H1 (cell line): ENCODE results near the gene PGP. TPM values are rescaled to one million over a fixed set of nuclear protein-coding genes. Genes with fewer than 3 reads are reported as not detected.

Experiments used
- BACH1 ChIP-seq: IDR thresholded peaks from 2 replicates; pipeline ENCODE4 v1.6.1; 2012; ENCODE audit warnings: low read length, improper control_type of control experiment
- CHD2 ChIP-seq: IDR thresholded peaks from 2 replicates; pipeline ENCODE4 v1.6.1; 2012; ENCODE audit warnings: low read length, improper control_type of control experiment
- E2F6 ChIP-seq: IDR thresholded peaks from 2 replicates; pipeline ENCODE4 v1.6.1; 2012; ENCODE audit warnings: inconsistent platforms
- RBBP5 ChIP-seq: IDR thresholded peaks from 2 replicates; pipeline ENCODE4 v1.7.1; 2012; ENCODE audit warnings: low read depth, mild to moderate bottlenecking, inconsistent platforms, low read length, moderate library complexity, borderline replicate concordance
- RXRA ChIP-seq: IDR thresholded peaks from 2 replicates; pipeline ENCODE4 v1.6.1; 2011; ENCODE audit warnings: low read depth, mild to moderate bottlenecking, low read length, moderate library complexity; ENCODE audit not compliant: insufficient read depth
- SIN3A ChIP-seq, 2 experiments: IDR thresholded peaks in 1 of 2; conservative IDR thresholded peaks in 1 of 2; 2 replicates each; pipeline ENCODE4 v1.6.1; 2011 to 2012; ENCODE audit warnings: low read length in 2 of 2, improper control_type of control experiment in 1 of 2, low read depth in 1 of 2, mild to moderate bottlenecking in 1 of 2
- polyA plus RNA-seq, 7 experiments: library from polyadenylated mRNA; depleted of rRNA in 3 of 7; stranded (reverse) in 5 of 7; unstranded in 2 of 7; fragments of >200 nt in 5 of 7; fragments of 200-250 nt in 2 of 7; gene quantifications; 1 replicate in 5 of 7; 2 replicates in 1 of 7; 4 replicates in 1 of 7; pipeline versions ENCODE4 v1.2.1 to v1.2.3, GENCODE V29; 2011 to 2013; ENCODE audit warnings: missing spikeins in 2 of 7, mixed read lengths in 2 of 7
- total RNA-seq: library from RNA; stranded (reverse); fragmentation: NEBNext Ultra II Directional; extraction: Animal tissue kit (Norgen Biotek cat#: 25700); gene quantifications from 2 replicates; pipeline ENCODE4 v1.2.1, GENCODE V29; 2021
- TF ChIP-seq, protein P1 (sequence below): fragments of 300-600 bp; sonication (generic); IDR thresholded peaks from 2 replicates; pipeline ENCODE4 v1.7.1; 2012; ENCODE audit warnings: low read length, moderate library complexity, mild to moderate bottlenecking, inconsistent platforms; ENCODE audit not compliant: insufficient replicate concordance

The PGP gene
- total and polyA plus RNA-seq, 2 of the 8 experiments (the other 6 are each of a cell fraction or from before 2014, with no cell fraction given) = 30.9 to 55.9 TPM

GRCh38 chr16:2209258-2210008 lies 5.2 kb downstream of the PGP start (continued):
- TF ChIP-seq, protein P1, sequence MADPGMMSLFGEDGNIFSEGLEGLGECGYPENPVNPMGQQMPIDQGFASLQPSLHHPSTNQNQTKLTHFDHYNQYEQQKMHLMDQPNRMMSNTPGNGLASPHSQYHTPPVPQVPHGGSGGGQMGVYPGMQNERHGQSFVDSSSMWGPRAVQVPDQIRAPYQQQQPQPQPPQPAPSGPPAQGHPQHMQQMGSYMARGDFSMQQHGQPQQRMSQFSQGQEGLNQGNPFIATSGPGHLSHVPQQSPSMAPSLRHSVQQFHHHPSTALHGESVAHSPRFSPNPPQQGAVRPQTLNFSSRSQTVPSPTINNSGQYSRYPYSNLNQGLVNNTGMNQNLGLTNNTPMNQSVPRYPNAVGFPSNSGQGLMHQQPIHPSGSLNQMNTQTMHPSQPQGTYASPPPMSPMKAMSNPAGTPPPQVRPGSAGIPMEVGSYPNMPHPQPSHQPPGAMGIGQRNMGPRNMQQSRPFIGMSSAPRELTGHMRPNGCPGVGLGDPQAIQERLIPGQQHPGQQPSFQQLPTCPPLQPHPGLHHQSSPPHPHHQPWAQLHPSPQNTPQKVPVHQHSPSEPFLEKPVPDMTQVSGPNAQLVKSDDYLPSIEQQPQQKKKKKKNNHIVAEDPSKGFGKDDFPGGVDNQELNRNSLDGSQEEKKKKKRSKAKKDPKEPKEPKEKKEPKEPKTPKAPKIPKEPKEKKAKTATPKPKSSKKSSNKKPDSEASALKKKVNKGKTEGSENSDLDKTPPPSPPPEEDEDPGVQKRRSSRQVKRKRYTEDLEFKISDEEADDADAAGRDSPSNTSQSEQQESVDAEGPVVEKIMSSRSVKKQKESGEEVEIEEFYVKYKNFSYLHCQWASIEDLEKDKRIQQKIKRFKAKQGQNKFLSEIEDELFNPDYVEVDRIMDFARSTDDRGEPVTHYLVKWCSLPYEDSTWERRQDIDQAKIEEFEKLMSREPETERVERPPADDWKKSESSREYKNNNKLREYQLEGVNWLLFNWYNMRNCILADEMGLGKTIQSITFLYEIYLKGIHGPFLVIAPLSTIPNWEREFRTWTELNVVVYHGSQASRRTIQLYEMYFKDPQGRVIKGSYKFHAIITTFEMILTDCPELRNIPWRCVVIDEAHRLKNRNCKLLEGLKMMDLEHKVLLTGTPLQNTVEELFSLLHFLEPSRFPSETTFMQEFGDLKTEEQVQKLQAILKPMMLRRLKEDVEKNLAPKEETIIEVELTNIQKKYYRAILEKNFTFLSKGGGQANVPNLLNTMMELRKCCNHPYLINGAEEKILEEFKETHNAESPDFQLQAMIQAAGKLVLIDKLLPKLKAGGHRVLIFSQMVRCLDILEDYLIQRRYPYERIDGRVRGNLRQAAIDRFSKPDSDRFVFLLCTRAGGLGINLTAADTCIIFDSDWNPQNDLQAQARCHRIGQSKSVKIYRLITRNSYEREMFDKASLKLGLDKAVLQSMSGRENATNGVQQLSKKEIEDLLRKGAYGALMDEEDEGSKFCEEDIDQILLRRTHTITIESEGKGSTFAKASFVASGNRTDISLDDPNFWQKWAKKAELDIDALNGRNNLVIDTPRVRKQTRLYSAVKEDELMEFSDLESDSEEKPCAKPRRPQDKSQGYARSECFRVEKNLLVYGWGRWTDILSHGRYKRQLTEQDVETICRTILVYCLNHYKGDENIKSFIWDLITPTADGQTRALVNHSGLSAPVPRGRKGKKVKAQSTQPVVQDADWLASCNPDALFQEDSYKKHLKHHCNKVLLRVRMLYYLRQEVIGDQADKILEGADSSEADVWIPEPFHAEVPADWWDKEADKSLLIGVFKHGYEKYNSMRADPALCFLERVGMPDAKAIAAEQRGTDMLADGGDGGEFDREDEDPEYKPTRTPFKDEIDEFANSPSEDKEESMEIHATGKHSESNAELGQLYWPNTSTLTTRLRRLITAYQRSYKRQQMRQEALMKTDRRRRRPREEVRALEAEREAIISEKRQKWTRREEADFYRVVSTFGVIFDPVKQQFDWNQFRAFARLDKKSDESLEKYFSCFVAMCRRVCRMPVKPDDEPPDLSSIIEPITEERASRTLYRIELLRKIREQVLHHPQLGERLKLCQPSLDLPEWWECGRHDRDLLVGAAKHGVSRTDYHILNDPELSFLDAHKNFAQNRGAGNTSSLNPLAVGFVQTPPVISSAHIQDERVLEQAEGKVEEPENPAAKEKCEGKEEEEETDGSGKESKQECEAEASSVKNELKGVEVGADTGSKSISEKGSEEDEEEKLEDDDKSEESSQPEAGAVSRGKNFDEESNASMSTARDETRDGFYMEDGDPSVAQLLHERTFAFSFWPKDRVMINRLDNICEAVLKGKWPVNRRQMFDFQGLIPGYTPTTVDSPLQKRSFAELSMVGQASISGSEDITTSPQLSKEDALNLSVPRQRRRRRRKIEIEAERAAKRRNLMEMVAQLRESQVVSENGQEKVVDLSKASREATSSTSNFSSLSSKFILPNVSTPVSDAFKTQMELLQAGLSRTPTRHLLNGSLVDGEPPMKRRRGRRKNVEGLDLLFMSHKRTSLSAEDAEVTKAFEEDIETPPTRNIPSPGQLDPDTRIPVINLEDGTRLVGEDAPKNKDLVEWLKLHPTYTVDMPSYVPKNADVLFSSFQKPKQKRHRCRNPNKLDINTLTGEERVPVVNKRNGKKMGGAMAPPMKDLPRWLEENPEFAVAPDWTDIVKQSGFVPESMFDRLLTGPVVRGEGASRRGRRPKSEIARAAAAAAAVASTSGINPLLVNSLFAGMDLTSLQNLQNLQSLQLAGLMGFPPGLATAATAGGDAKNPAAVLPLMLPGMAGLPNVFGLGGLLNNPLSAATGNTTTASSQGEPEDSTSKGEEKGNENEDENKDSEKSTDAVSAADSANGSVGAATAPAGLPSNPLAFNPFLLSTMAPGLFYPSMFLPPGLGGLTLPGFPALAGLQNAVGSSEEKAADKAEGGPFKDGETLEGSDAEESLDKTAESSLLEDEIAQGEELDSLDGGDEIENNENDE = no peak
- no peak for TF ChIP-seq BACH1
- TF ChIP-seq CHD2 = no peak
- TF ChIP-seq RXRA = no peak
- no peak for TF ChIP-seq SIN3A (conservative IDR thresholded peaks at IDR 0.05 in 1 of 2, IDR thresholded peaks at IDR 0.05 in 1 of 2; ENCODE audit: low read depth in 1 of 2, low read length in 2 of 2)
- no peak for TF ChIP-seq RBBP5
- TF ChIP-seq E2F6 = no peak
